GM21825 (cell line): ENCODE measurements around the gene RFESD.
"Not testable (repeated sequence)": the region's sequence is repeated elsewhere in the genome, so short reads cannot be mapped to it uniquely, and the experiment has no call there.

Source experiments
- ATAC-seq: cut with Tn5 transposase; IDR thresholded peaks from one replicate; pipeline ENCODE4 v1.9.1; 2021; ENCODE audit warnings: mild to moderate bottlenecking, moderate library complexity; ENCODE audit not compliant: unreplicated experiment

RFESD gene

GRCh38 chr5:95706196-95706595, 59.6 kb downstream of the RFESD start:
- ATAC-seq = not testable (repeated sequence)

DNA sequence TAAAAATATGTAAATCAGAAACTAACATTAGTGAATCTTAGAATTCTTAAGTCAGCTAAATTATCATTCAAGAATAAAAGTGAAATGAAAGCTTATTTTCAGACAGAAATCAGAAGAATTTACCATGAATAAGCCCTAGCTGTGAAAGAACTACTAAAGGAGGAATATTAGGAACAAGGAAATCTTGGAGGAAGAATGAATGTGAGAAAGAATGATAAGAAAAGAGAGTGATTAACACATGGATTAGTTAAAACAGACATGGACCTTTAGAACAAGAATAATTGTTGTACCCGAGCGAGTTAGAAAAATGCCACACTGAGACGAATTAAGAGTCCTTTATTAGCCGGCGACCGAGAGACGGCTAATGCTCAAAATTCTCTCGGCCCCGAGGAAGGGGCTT, 60.5 kb downstream of the RFESD start:
- ATAC-seq = no peak
